CD14-positive monocyte (primary cell): ENCODE data around the gene CCDC7. TPM values are rescaled to one million over a fixed set of nuclear protein-coding genes. Genes with fewer than 3 reads are reported as not detected.
"Not testable (repeated sequence)": the region's sequence is repeated elsewhere in the genome, so short reads cannot be mapped to it uniquely, and the experiment has no call there.

Experiments
- DNase-seq, 3 donors: peaks; one replicate each; pipeline ENCODE4 v3.0.0-alpha.2; 2011 to 2022
- H2AFZ ChIP-seq: 2 replicates; pipeline ENCODE4 v1.6.0; 2012; ENCODE audit warnings: mild to moderate bottlenecking, low read depth, low read length, inconsistent platforms; ENCODE audit not compliant: insufficient read depth, poor library complexity, severe bottlenecking
- H3K27ac ChIP-seq, 2 donors: 1 replicate in 1 of 2; 2 replicates in 1 of 2; pipeline ENCODE4 v1.5.1; 2012 to 2013; ENCODE audit warnings: low read length in 2 of 2, control low read depth in 1 of 2, inconsistent platforms in 1 of 2, low read depth in 1 of 2, mild to moderate bottlenecking in 1 of 2
- H3K27me3 ChIP-seq, 2 donors: one replicate each; pipeline versions ENCODE4 v1.6.0 to v1.6.1; 2011 to 2013; ENCODE audit warnings: low read length in 2 of 2; ENCODE audit not compliant: control insufficient read depth in 2 of 2, insufficient read depth in 2 of 2
- H3K36me3 ChIP-seq, 2 donors: replicated peaks in 1 of 2; 1 replicate in 1 of 2; 2 replicates in 1 of 2; pipeline versions ENCODE4 v1.5.1 to v1.6.1; 2012 to 2013; ENCODE audit warnings: low read length in 2 of 2, control low read depth in 1 of 2, inconsistent platforms in 1 of 2, mild to moderate bottlenecking in 1 of 2; ENCODE audit not compliant: insufficient read depth in 2 of 2, control insufficient read depth in 1 of 2
- H3K4me1 ChIP-seq, 2 donors: 1 replicate in 1 of 2; 2 replicates in 1 of 2; pipeline versions ENCODE4 v1.5.1 to v1.6.1; 2012 to 2013; ENCODE audit warnings: low read length in 2 of 2, control low read depth in 1 of 2, inconsistent platforms in 1 of 2, mild to moderate bottlenecking in 1 of 2, moderate library complexity in 1 of 2; ENCODE audit not compliant: insufficient read depth in 2 of 2, control insufficient read depth in 1 of 2
- H3K4me2 ChIP-seq: replicated peaks from 2 replicates; pipeline ENCODE3; 2012; ENCODE audit warnings: low read length, moderate library complexity, mild to moderate bottlenecking; ENCODE audit not compliant: poor library complexity, severe bottlenecking; ENCODE audit errors: extremely low read depth
- H3K4me3 ChIP-seq, 3 experiments: fragments of 200-600 bp in 1 of 3; sonication (generic) in 1 of 3; replicated peaks in 1 of 3; 1 replicate in 2 of 3; 2 replicates in 1 of 3; pipeline ENCODE4 v1.5.1; 2011 to 2013; ENCODE audit warnings: low read length in 3 of 3, mild to moderate bottlenecking in 3 of 3, control low read depth in 2 of 3, low read depth in 2 of 3, inconsistent platforms in 1 of 3, moderate library complexity in 1 of 3
- H3K79me2 ChIP-seq: 2 replicates; pipeline ENCODE4 v1.6.0; 2012; ENCODE audit warnings: mild to moderate bottlenecking, control low read depth, inconsistent platforms, low read length, moderate library complexity; ENCODE audit not compliant: insufficient read depth
- H3K9ac ChIP-seq: 2 replicates; pipeline ENCODE4 v1.6.0; 2017; ENCODE audit warnings: low read length, mild to moderate bottlenecking; ENCODE audit not compliant: insufficient read depth, poor library complexity, severe bottlenecking
- H3K9me3 ChIP-seq, 2 donors: replicated peaks in 1 of 2; 1 replicate in 1 of 2; 2 replicates in 1 of 2; pipeline versions ENCODE4 v1.5.1 to v1.6.1; 2012 to 2013; ENCODE audit warnings: low read length in 2 of 2, control low read depth in 1 of 2; ENCODE audit not compliant: control insufficient read depth in 1 of 2, insufficient read depth in 1 of 2
- H4K20me1 ChIP-seq: 2 replicates; pipeline ENCODE4 v1.6.0; 2012; ENCODE audit warnings: mild to moderate bottlenecking, low read length, control low read depth, moderate library complexity; ENCODE audit not compliant: insufficient read depth
- H3K27ac Mint-ChIP-seq, 7 donors: one replicate each; pipeline ENCODE4 v1.8.0; 2020; ENCODE audit warnings: mild to moderate bottlenecking in 7 of 7, mixed read lengths in 7 of 7, moderate library complexity in 6 of 7, inconsistent platforms in 2 of 7
- H3K27me3 Mint-ChIP-seq, 3 donors: one replicate each; pipeline ENCODE4 v1.8.0; 2021 to 2022; ENCODE audit warnings: low read depth in 3 of 3, mild to moderate bottlenecking in 3 of 3, mixed read lengths in 3 of 3, moderate library complexity in 3 of 3, inconsistent platforms in 1 of 3
- H3K36me3 Mint-ChIP-seq, 2 donors: one replicate each; pipeline ENCODE4 v1.8.0; 2020; ENCODE audit warnings: mixed read lengths in 2 of 2, inconsistent platforms in 1 of 2, mild to moderate bottlenecking in 1 of 2
- H3K4me1 Mint-ChIP-seq: one replicate; pipeline ENCODE4 v1.8.0; 2020; ENCODE audit warnings: mild to moderate bottlenecking, mixed read lengths
- H3K4me3 Mint-ChIP-seq, 2 donors: one replicate each; pipeline ENCODE4 v1.8.0; 2020; ENCODE audit warnings: mild to moderate bottlenecking in 2 of 2, mixed read lengths in 2 of 2, moderate library complexity in 1 of 2
- H3K9me3 Mint-ChIP-seq, 7 donors: one replicate each; pipeline ENCODE4 v1.8.0; 2020 to 2022; ENCODE audit warnings: mixed read lengths in 7 of 7, mild to moderate bottlenecking in 6 of 7, moderate library complexity in 6 of 7, inconsistent platforms in 2 of 7
- CTCF ChIP-seq: fragments of 200-600 bp; IDR thresholded peaks from one replicate; pipeline ENCODE4 v1.8.0; 2022; ENCODE audit warnings: antibody characterized with exemption, mild to moderate bottlenecking
- WGBS: methylation state at CpG from one replicate; pipeline ENCODE4 v1.1.5; 2013; ENCODE audit warnings: missing lambda C conversion rate; ENCODE audit not compliant: insufficient coverage; 5-methylcytosine and 5-hydroxymethylcytosine counted together
- intact Hi-C, 2 donors: fragments of 100-400 bp; cut with micrococcal nuclease; formaldehyde crosslinking; loops; one replicate each; pipeline versions ENCODE4 v1.15.0 to v1.15.1; 2023
- polyA plus RNA-seq, 3 donors: library from polyadenylated mRNA; depleted of rRNA in 1 of 3; unstranded in 2 of 3; stranded (reverse) in 1 of 3; fragments of 300-500 nt in 2 of 3; fragments of >200 nt in 1 of 3; fragmentation: Illumina TruSeq in 2 of 3; gene quantifications; 1 replicate in 2 of 3; 2 replicates in 1 of 3; pipeline ENCODE4 v1.2.3, GENCODE V29; 2012 to 2021

Gene CCDC7
- polyA plus RNA-seq, 3 donors, result 1.3 to 2.3 (median 2.0) TPM

GRCh38 chr10:32481606-32482005 lies 35.7 kb downstream of the CCDC7 start:
- Histone ChIP-seq H3K9me3 (peaks cover 0 to 11% of the 10 kb centered on the region in 2 donors), H3K4me1 (no peaks in the 10 kb centered on the region), H3K36me3 (peaks cover 11 to 19% of the 10 kb centered on the region in 2 donors), H4K20me1 (no peaks in the 10 kb centered on the region), H3K27me3 (no peaks in the 10 kb centered on the region), H3K9ac (no peak overlapping the region), H2AFZ (no peak overlapping the region), H3K4me2 (no peak overlapping the region), H3K79me2 (no peaks in the 10 kb centered on the region), H3K4me3 (no peak overlapping the region), H3K27ac (no peak overlapping the region)
- no peaks in the 10 kb centered on the region for H3K4me1 Mint-ChIP-seq
- intact Hi-C loops, result no loop called here
- H3K27me3 Mint-ChIP-seq, result no peaks in the 10 kb centered on the region
- no peak overlapping the region for H3K4me3 Mint-ChIP-seq
- DNase-seq, result no peak
- peaks cover 65 to 78% of the 10 kb centered on the region in 2 donors for H3K36me3 Mint-ChIP-seq
- no peak for TF ChIP-seq CTCF
- H3K9me3 Mint-ChIP-seq, result peaks cover 19 to 54% (median 31%) of the 10 kb centered on the region in 7 donors
- H3K27ac Mint-ChIP-seq, result no peak overlapping the region

- H3K4me2 ChIP-seq, H3K4me1 ChIP-seq, H3K9ac ChIP-seq, H3K4me3 ChIP-seq, H3K79me2 ChIP-seq, H3K4me1 Mint-ChIP-seq, H2AFZ ChIP-seq, H3K27ac Mint-ChIP-seq, DNase-seq, H3K4me3 Mint-ChIP-seq, intact Hi-C loops, H3K27me3 ChIP-seq, H3K27me3 Mint-ChIP-seq, H4K20me1 ChIP-seq, H3K27ac ChIP-seq: not testable (repeated sequence)
- Mint-ChIP-seq H3K36me3 (peaks cover 68 to 79% of the 10 kb centered on the region in 2 donors), H3K9me3 (peaks cover 27 to 55% (median 36%) of the 10 kb centered on the region in 7 donors)
- Histone ChIP-seq H3K9me3 (peaks cover 6 to 11% of the 10 kb centered on the region in 2 donors), H3K36me3 (peaks cover 11 to 13% of the 10 kb centered on the region in 2 donors)
Observed at GRCh38 chr10:32483019-32483502, 37.1 kb downstream of the CCDC7 start.

GRCh38 chr10:32488038-32488437 lies 42.1 kb downstream of the CCDC7 start:
- H3K79me2 ChIP-seq, H3K4me3 Mint-ChIP-seq, H3K4me1 Mint-ChIP-seq, H3K9ac ChIP-seq, H3K27me3 Mint-ChIP-seq, H3K36me3 ChIP-seq, DNase-seq, H3K27me3 ChIP-seq, H4K20me1 ChIP-seq, H3K4me2 ChIP-seq, intact Hi-C loops, H3K4me1 ChIP-seq, H3K27ac ChIP-seq, H3K27ac Mint-ChIP-seq, H3K4me3 ChIP-seq, H2AFZ ChIP-seq: not testable (repeated sequence)
- Mint-ChIP-seq H3K9me3 (peaks cover 30 to 45% (median 35%) of the 10 kb centered on the region in 7 donors), H3K36me3 (peaks cover 67 to 69% of the 10 kb centered on the region in 2 donors)
- no CpG with 5 or more reads among the region's 10 CpGs for WGBS
- peaks cover 5 to 21% of the 10 kb centered on the region in 2 donors for H3K9me3 ChIP-seq
